H1 (cell line): Measurements from ENCODE around the gene RGS14. TPM values are rescaled to one million over a fixed set of nuclear protein-coding genes. Genes with fewer than 3 reads are reported as not detected.

Experiments
- CTCF ChIA-PET: fragments of 300-600 bp; sonication (Branson Sonifier 250); formaldehyde crosslinking; loops from one replicate; lab custom pipeline; 2021; ENCODE audit not compliant: partially characterized antibody; lab: Charles Lee
- POLR2A ChIA-PET: fragments of 300-600 bp; sonication (Branson Sonifier 250); formaldehyde crosslinking; loops from one replicate; lab custom pipeline; 2021; ENCODE audit warnings: inconsistent platforms; ENCODE audit not compliant: partially characterized antibody; lab: Charles Lee
- DNase-seq, 2 experiments: peaks; one replicate each; pipeline versions ENCODE4 v3.0.0 to v3.0.0-alpha.2; 2010 to 2022; ENCODE audit warnings: low spot score in 2 of 2, low read depth in 1 of 2, mixed read lengths in 1 of 2
- FAIRE-seq: peaks from 2 replicates; lab custom pipeline; 2011; peaks lifted over from hg19 to GRCh38; lab: Jason Lieb, UNC
- H2AFZ ChIP-seq: 2 replicates; pipeline ENCODE4 v1.8.1; 2012; ENCODE audit warnings: low read length, inconsistent platforms
- H2AK5ac ChIP-seq: 2 replicates; pipeline ENCODE4 v1.6.1; 2013; ENCODE audit warnings: low read depth, low read length
- H2BK120ac ChIP-seq: replicated peaks from 2 replicates; pipeline ENCODE3; 2013; ENCODE audit warnings: low read depth, low read length, inconsistent platforms
- H2BK12ac ChIP-seq: 2 replicates; pipeline ENCODE4 v1.6.1; 2013; ENCODE audit warnings: low read depth, low read length
- H2BK15ac ChIP-seq: 2 replicates; pipeline ENCODE4 v1.6.1; 2013; ENCODE audit warnings: low read length
- H2BK20ac ChIP-seq: 2 replicates; pipeline ENCODE4 v1.6.1; 2013; ENCODE audit warnings: low read length
- H2BK5ac ChIP-seq: 2 replicates; pipeline ENCODE4 v1.6.1; 2013; ENCODE audit warnings: low read depth, low read length
- H3K14ac ChIP-seq: 2 replicates; pipeline ENCODE4 v1.6.1; 2013; ENCODE audit warnings: inconsistent platforms; ENCODE audit not compliant: insufficient read length
- H3K18ac ChIP-seq: 2 replicates; pipeline ENCODE4 v1.6.1; 2013; ENCODE audit warnings: low read length; ENCODE audit errors: extremely low read depth
- H3K23ac ChIP-seq: 2 replicates; pipeline ENCODE4 v1.6.1; 2013; ENCODE audit warnings: inconsistent platforms; ENCODE audit not compliant: insufficient read length
- H3K23me2 ChIP-seq: 2 replicates; pipeline ENCODE4 v1.6.1; 2013; ENCODE audit warnings: low read depth, low read length
- H3K27ac ChIP-seq: 2 replicates; pipeline ENCODE4 v1.6.1; 2011; ENCODE audit warnings: low read depth, low read length, inconsistent platforms
- H3K27me3 ChIP-seq, 4 experiments: replicated peaks in 1 of 4; 1 replicate in 1 of 4; 2 replicates in 3 of 4; pipeline versions ENCODE4 v1.6.1 to v1.8.1; 2011 to 2013; ENCODE audit warnings: low read length in 3 of 4, mild to moderate bottlenecking in 3 of 4, inconsistent platforms in 2 of 4, mixed read lengths in 2 of 4, moderate library complexity in 1 of 4; ENCODE audit not compliant: control insufficient read depth in 3 of 4, insufficient read depth in 3 of 4; ENCODE audit errors: extremely low read depth in 1 of 4
- H3K36me3 ChIP-seq, 4 experiments: 2 replicates each; pipeline versions ENCODE4 v1.6.1 to v1.8.1; 2011 to 2013; ENCODE audit warnings: mild to moderate bottlenecking in 4 of 4, low read length in 3 of 4, moderate library complexity in 2 of 4, control low read depth in 1 of 4, inconsistent platforms in 1 of 4; ENCODE audit not compliant: insufficient read depth in 4 of 4, control insufficient read depth in 2 of 4
- H3K4ac ChIP-seq: replicated peaks from 2 replicates; pipeline ENCODE3; 2013; ENCODE audit warnings: low read length, low read depth, mixed read lengths, inconsistent platforms; ENCODE audit not compliant: insufficient read length
- H3K4me1 ChIP-seq, 4 experiments: replicated peaks in 1 of 4; 1 replicate in 1 of 4; 2 replicates in 3 of 4; pipeline versions ENCODE4 v1.6.1 to v1.8.1; 2011 to 2013; ENCODE audit warnings: low read length in 3 of 4, inconsistent platforms in 2 of 4, mixed read lengths in 1 of 4; ENCODE audit not compliant: insufficient read depth in 4 of 4, control insufficient read depth in 3 of 4
- H3K4me2 ChIP-seq, 2 experiments: 2 replicates each; pipeline versions ENCODE4 v1.6.1 to v1.8.1; 2011 to 2013; ENCODE audit warnings: low read depth in 2 of 2, low read length in 2 of 2, control low read depth in 1 of 2, inconsistent platforms in 1 of 2, mild to moderate bottlenecking in 1 of 2; ENCODE audit not compliant: insufficient read depth in 1 of 2
- H3K4me3 ChIP-seq, 4 experiments: fragments of 200-600, 300-600 bp in 1 of 4; sonication (generic), shearing (Covaris generic), sonication (Bioruptor Twin) in 1 of 4; 2 replicates each; pipeline versions ENCODE4 v1.5.1 to v1.8.1; 2011 to 2016; ENCODE audit warnings: low read length in 4 of 4, low read depth in 3 of 4, control low read depth in 2 of 4, inconsistent platforms in 2 of 4, mild to moderate bottlenecking in 2 of 4, mixed read lengths in 1 of 4, moderate library complexity in 1 of 4; ENCODE audit not compliant: insufficient read depth in 2 of 4; ENCODE audit errors: extremely low read depth in 1 of 4
- H3K56ac ChIP-seq: replicated peaks from 2 replicates; pipeline ENCODE3; 2013; ENCODE audit warnings: low read depth, mild to moderate bottlenecking, mixed read lengths, low read length, inconsistent platforms; ENCODE audit not compliant: insufficient read length
- H3K79me1 ChIP-seq: 2 replicates; pipeline ENCODE4 v1.6.1; 2013; ENCODE audit warnings: low read depth, low read length, control low read depth
- H3K79me2 ChIP-seq, 2 experiments: 2 replicates each; pipeline versions ENCODE4 v1.6.1 to v1.8.1; 2012 to 2013; ENCODE audit warnings: low read length in 2 of 2, mild to moderate bottlenecking in 2 of 2, inconsistent platforms in 1 of 2; ENCODE audit not compliant: insufficient read depth in 2 of 2, control insufficient read depth in 1 of 2
- H3K9ac ChIP-seq, 4 experiments: replicated peaks in 1 of 4; 1 replicate in 1 of 4; 2 replicates in 3 of 4; pipeline versions ENCODE4 v1.6.1 to v1.8.1; 2011 to 2013; ENCODE audit warnings: low read depth in 3 of 4, low read length in 3 of 4, control low read depth in 2 of 4, mild to moderate bottlenecking in 2 of 4, moderate library complexity in 2 of 4, inconsistent platforms in 1 of 4; ENCODE audit errors: extremely low read depth in 1 of 4
- H3K9me3 ChIP-seq, 2 experiments: 2 replicates each; pipeline versions ENCODE4 v1.6.1 to v1.8.1; 2012 to 2013; ENCODE audit warnings: mild to moderate bottlenecking in 2 of 2, moderate library complexity in 2 of 2, control low read depth in 1 of 2, inconsistent platforms in 1 of 2, low read depth in 1 of 2, low read length in 1 of 2, mixed read lengths in 1 of 2; ENCODE audit not compliant: insufficient read depth in 2 of 2
- H4K20me1 ChIP-seq, 2 experiments: replicated peaks in 1 of 2; 2 replicates each; pipeline versions ENCODE3 to v1.8.1; 2011 to 2013; ENCODE audit warnings: inconsistent platforms in 2 of 2, low read length in 2 of 2, mild to moderate bottlenecking in 1 of 2; ENCODE audit not compliant: insufficient read depth in 2 of 2, control insufficient read depth in 1 of 2
- H4K5ac ChIP-seq: 2 replicates; pipeline ENCODE4 v1.6.1; 2013; ENCODE audit warnings: low read length, low read depth, mixed read lengths, inconsistent platforms; ENCODE audit not compliant: insufficient read length
- H4K8ac ChIP-seq: 2 replicates; pipeline ENCODE4 v1.8.0; 2013; ENCODE audit warnings: mild to moderate bottlenecking, moderate library complexity, low read length, inconsistent platforms; ENCODE audit not compliant: insufficient read depth; ENCODE audit errors: extremely low read depth
- H4K91ac ChIP-seq: replicated peaks from 2 replicates; pipeline ENCODE3; 2013; ENCODE audit warnings: low read length, mixed read lengths, inconsistent platforms; ENCODE audit not compliant: insufficient read length
- CEBPB ChIP-seq: IDR thresholded peaks from 2 replicates; pipeline ENCODE4 v1.6.1; 2012; ENCODE audit warnings: low read depth, low read length
- CHD2 ChIP-seq: IDR thresholded peaks from 2 replicates; pipeline ENCODE4 v1.6.1; 2012; ENCODE audit warnings: low read length, improper control_type of control experiment
- PHF8 ChIP-seq: fragments of 200-600 bp; sonication (generic); conservative IDR thresholded peaks from 2 replicates; pipeline ENCODE4 v1.7.1; 2012; ENCODE audit warnings: low read depth, mild to moderate bottlenecking, inconsistent platforms, low read length, moderate library complexity
- POLR2AphosphoS5 ChIP-seq: IDR thresholded peaks from 2 replicates; pipeline ENCODE4 v1.6.1; 2011; ENCODE audit warnings: low read depth, low read length
- RAD21 ChIP-seq, 2 experiments: IDR thresholded peaks in 1 of 2; conservative IDR thresholded peaks in 1 of 2; 2 replicates each; pipeline ENCODE4 v1.6.1; 2011; ENCODE audit warnings: low read depth in 2 of 2, low read length in 2 of 2, improper control_type of control experiment in 1 of 2, inconsistent platforms in 1 of 2, mild to moderate bottlenecking in 1 of 2, moderate library complexity in 1 of 2
- SP1 ChIP-seq: IDR thresholded peaks from 2 replicates; pipeline ENCODE4 v1.6.1; 2011; ENCODE audit warnings: low read depth, low read length
- WGBS, 2 experiments: shearing (Covaris generic) in 1 of 2; methylation state at CpG; one replicate each; pipeline versions ENCODE4 v1.1.6 to v1.1.7; 2013 to 2015; ENCODE audit warnings: low lambda C conversion rate in 2 of 2, mixed read lengths in 2 of 2, inconsistent platforms in 1 of 2, low coverage in 1 of 2, missing lambda C conversion rate in 1 of 2; ENCODE audit not compliant: insufficient replicate concordance in 2 of 2, insufficient coverage in 1 of 2, insufficient read length in 1 of 2; ENCODE audit errors: extremely low coverage in 1 of 2, missing lambda C conversion rate in 1 of 2; 5-methylcytosine and 5-hydroxymethylcytosine counted together
- polyA plus RNA-seq, 7 experiments: library from polyadenylated mRNA; depleted of rRNA in 3 of 7; stranded (reverse) in 5 of 7; unstranded in 2 of 7; fragments of >200 nt in 5 of 7; fragments of 200-250 nt in 2 of 7; gene quantifications; 1 replicate in 5 of 7; 2 replicates in 1 of 7; 4 replicates in 1 of 7; pipeline versions ENCODE4 v1.2.1 to v1.2.3, GENCODE V29; 2011 to 2013; ENCODE audit warnings: missing spikeins in 2 of 7, mixed read lengths in 2 of 7
- total RNA-seq: library from RNA; stranded (reverse); fragmentation: NEBNext Ultra II Directional; extraction: Animal tissue kit (Norgen Biotek cat#: 25700); gene quantifications from 2 replicates; pipeline ENCODE4 v1.2.1, GENCODE V29; 2021
- TF ChIP-seq, protein P1 (sequence below): IDR thresholded peaks from 2 replicates; pipeline ENCODE4 v1.6.1; 2012; ENCODE audit warnings: inconsistent platforms

Gene RGS14
- total and polyA plus RNA-seq, 2 of the 8 experiments (the other 6 are each of a cell fraction or from before 2014, with no cell fraction given): 24.4 to 46.1 TPM

DNA sequence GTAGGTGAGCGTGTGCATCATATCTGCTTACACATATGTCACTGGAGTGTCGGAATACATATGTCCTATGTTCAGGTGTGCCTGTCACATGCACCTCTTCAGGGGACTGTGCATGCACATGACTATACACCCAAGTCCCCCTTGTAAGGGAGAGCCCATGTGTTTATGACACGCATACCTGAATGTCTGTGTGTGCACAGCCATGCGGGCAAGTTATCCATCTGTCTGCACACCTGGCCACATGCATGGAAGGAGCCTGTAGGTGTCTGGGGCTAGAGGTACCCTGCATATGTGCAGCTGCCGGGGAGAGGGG is 622 bp upstream of the RGS14 start:
- WGBS, 2 experiments: 81% methylated on average over 5 of the region's 5 CpGs; no CpG with 5 or more reads in 1 of the 2 experiments
- Histone ChIP-seq H2BK15ac (no peak overlapping the region), H3K79me2 (no peaks in the 10 kb centered on the region), H3K4me3 (no peak overlapping the region), H3K4me2 (no peak overlapping the region), H3K9me3 (no peaks in the 10 kb centered on the region), H4K20me1 (no peaks in the 10 kb centered on the region), H3K23me2 (peaks cover 1% of the 10 kb centered on the region; the same call in 1 of the 2 replicates), H4K5ac (no peak overlapping the region), H3K56ac (no peak overlapping the region), H3K27ac (no peak overlapping the region), H3K36me3 (no peaks in the 10 kb centered on the region), H4K8ac (no peak overlapping the region), H2AK5ac (peak overlapping the region; percentile 56; the same call in 1 of the 2 replicates), H2BK5ac (no peak overlapping the region), H3K27me3 (peaks cover 0 to 8% (median 1%) of the 10 kb centered on the region in 4 experiments; a peak in 2 of 7 replicates), H3K14ac (no peak overlapping the region), H2BK12ac (peak overlapping the region; percentile 75; the same call in 1 of the 2 replicates), H3K9ac (no peak overlapping the region), H2BK20ac (no peak overlapping the region), H3K4ac (peak overlapping the region; percentile 85), H2AFZ (no peak overlapping the region), H3K4me1 (peaks cover 0 to 4% (median 2%) of the 10 kb centered on the region in 4 experiments; a peak in 5 of 7 replicates), H3K18ac (no peak overlapping the region), H4K91ac (no peak overlapping the region), H3K79me1 (no peaks in the 10 kb centered on the region)
- DNase-seq: no peak
- ChIA-PET CTCF (interaction anchor here (1.1 to 11.2 kb wide), 3 partner anchors 11 to 39 kb away, joined by 3 to 142 read pairs (median 5); no protein-coding TSS in a partner anchor), POLR2A (no interaction called here)
- FAIRE-seq: no peak
- TF ChIP-seq, protein P1, sequence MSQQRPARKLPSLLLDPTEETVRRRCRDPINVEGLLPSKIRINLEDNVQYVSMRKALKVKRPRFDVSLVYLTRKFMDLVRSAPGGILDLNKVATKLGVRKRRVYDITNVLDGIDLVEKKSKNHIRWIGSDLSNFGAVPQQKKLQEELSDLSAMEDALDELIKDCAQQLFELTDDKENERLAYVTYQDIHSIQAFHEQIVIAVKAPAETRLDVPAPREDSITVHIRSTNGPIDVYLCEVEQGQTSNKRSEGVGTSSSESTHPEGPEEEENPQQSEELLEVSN: no peak
- TF ChIP-seq RAD21 (IDR thresholded peaks at IDR 0.05 in 1 of 2, conservative IDR thresholded peaks at IDR 0.05 in 1 of 2; ENCODE audit: low read depth in 2 of 2, low read length in 2 of 2) (no peak), CEBPB (no peak), POLR2AphosphoS5 (no peak), SP1 (no peak), CHD2 (no peak), PHF8 (no peak)
- TF ChIP-seq, all 59 proteins: peak for 0
- H3K23ac ChIP-seq: no peak overlapping the region
- H2BK120ac ChIP-seq: no peak overlapping the region
